GM23338 (cell line): ENCODE data around the gene SCYGR1.
"Not testable (repeated sequence)": the region's sequence is repeated elsewhere in the genome, so short reads cannot be mapped to it uniquely, and the experiment has no call there.

Experiments used
- CTCF ChIP-seq, 2 experiments: fragments of 200-600 bp in 1 of 2; sonication (generic) in 1 of 2; conservative IDR thresholded peaks; 2 replicates each; pipeline versions ENCODE4 v1.5.1 to v1.6.1; 2016 to 2017; ENCODE audit warnings: antibody characterized with exemption in 2 of 2, low read depth in 2 of 2, mild to moderate bottlenecking in 2 of 2, moderate library complexity in 1 of 2
- EZH2 ChIP-seq: fragments of 200-600 bp; sonication (generic); IDR thresholded peaks from one replicate; pipeline ENCODE4 v1.8.0; 2017; ENCODE audit warnings: antibody characterized with exemption, mild to moderate bottlenecking, low read depth; ENCODE audit not compliant: unreplicated experiment
- EZH2phosphoT487 ChIP-seq: fragments of 200-600 bp; sonication (generic); IDR thresholded peaks from one replicate; pipeline ENCODE4 v1.8.1; 2018; ENCODE audit warnings: antibody characterized with exemption; ENCODE audit not compliant: unreplicated experiment
- JUNB ChIP-seq: IDR thresholded peaks from one replicate; pipeline ENCODE4 v1.6.1; 2016; ENCODE audit warnings: antibody characterized with exemption; ENCODE audit not compliant: unreplicated experiment
- NANOG ChIP-seq: IDR thresholded peaks from 2 replicates; pipeline ENCODE4 v1.6.1; 2016; ENCODE audit warnings: antibody characterized with exemption, borderline replicate concordance
- POLR2AphosphoS5 ChIP-seq: IDR thresholded peaks from 2 replicates; pipeline ENCODE4 v1.6.1; 2016; ENCODE audit warnings: antibody characterized with exemption, low read depth
- REST ChIP-seq: IDR thresholded peaks from one replicate; pipeline ENCODE4 v1.6.1; 2018; ENCODE audit warnings: antibody characterized with exemption; ENCODE audit not compliant: unreplicated experiment

GRCh38 chr2:227364585-227365263 lies 23.0 kb downstream of the SCYGR1 start:
- TF ChIP-seq POLR2AphosphoS5; EZH2; EZH2phosphoT487; CTCF (conservative IDR thresholded peaks at IDR 0.05; ENCODE audit: low read depth in 2 of 2); REST; JUNB; NANOG: not testable (repeated sequence)
